Measurements from ENCODE around the gene ADIG.

GRCh38 chr20:38609815-38610214 is 28.8 kb downstream of the ADIG start:
- TF ChIP-seq CTCF (IDR thresholded peaks at IDR 0.05), result no peak
- TF ChIP-seq POLR2A (IDR thresholded peaks at IDR 0.05), result no peak

Measured in lower leg skin (tissue), 3 donors.